ENCODE results near the gene ANGPTL8.

Gene ANGPTL8

DNA sequence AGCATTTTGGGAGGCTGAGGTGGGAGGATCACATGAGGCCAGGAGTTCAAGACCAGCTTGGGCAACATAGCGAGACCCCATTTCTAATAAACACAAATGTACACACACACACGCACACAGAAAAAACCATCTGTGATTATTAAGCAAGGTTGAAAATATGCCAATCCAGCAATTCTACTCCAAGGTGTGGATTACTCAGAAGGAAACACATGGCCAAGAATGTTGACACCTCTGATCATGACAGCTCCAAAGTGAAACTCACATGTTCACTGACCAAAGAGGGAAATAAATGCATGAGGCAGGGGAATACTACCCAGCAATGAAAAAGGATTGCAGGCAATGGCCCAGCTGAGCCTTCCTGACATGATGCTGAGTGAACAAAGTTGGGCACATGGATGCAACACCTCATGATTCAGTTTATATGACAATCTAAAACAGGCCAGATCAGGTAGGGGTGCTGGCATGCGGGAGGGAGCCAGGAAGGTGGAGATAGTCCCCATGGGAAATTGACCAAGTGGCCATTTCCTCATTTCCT is 18.5 kb downstream of the ANGPTL8 start:
- in situ Hi-C loops (cut with MboI; ENCODE audit: low sequenced_read_pairs): no loop called here

DNA sequence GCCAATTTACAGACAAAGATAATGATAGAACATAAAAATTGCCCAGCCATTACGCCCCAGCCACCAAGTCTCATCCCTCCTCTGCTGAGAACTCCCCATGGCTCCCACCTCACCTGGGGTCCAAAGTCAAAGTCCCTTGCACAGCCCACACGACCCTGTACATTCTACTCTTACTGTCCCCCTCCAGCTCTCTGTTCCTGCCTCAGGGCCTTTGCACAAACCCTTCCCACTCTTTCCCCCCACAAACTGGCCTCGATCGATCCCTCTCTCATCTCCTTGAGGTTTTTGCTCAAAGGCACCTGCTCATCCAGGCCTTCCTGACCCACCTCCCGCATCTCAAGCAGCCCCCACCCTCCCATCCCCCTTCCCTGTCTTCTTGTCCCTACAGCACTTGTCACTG is 21.6 kb downstream of the ANGPTL8 start:
- in situ Hi-C loops (cut with MboI; ENCODE audit: low sequenced_read_pairs): no loop called here

DNA sequence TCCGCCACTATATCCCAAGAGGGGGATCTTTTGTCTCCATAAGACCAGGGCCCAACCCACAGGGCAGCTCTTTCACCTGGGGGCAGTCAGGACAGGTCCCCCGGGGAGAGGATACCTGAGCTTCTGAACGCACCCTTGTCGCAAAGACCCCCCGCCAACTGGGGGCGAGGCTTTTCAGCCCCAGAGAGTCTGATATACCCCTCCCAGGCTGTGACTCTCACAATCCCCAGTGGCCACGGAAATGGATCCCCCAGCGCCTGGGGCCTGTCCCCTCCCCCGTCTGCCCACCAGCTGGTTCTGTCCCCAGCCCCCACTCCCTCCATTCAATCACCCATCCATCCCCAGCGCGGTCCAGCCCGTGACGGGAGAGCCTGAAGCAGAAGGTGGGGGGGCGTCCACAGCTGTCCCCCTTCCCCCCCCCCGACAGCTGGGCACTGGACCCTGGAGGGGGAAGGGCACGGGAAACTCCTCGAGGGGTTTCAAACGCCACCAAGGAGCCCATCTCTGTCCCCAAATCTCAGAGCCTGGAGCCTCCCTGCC is 22.1 kb downstream of the ANGPTL8 start:
- in situ Hi-C loops (cut with MboI; ENCODE audit: low sequenced_read_pairs): no loop called here

DNA sequence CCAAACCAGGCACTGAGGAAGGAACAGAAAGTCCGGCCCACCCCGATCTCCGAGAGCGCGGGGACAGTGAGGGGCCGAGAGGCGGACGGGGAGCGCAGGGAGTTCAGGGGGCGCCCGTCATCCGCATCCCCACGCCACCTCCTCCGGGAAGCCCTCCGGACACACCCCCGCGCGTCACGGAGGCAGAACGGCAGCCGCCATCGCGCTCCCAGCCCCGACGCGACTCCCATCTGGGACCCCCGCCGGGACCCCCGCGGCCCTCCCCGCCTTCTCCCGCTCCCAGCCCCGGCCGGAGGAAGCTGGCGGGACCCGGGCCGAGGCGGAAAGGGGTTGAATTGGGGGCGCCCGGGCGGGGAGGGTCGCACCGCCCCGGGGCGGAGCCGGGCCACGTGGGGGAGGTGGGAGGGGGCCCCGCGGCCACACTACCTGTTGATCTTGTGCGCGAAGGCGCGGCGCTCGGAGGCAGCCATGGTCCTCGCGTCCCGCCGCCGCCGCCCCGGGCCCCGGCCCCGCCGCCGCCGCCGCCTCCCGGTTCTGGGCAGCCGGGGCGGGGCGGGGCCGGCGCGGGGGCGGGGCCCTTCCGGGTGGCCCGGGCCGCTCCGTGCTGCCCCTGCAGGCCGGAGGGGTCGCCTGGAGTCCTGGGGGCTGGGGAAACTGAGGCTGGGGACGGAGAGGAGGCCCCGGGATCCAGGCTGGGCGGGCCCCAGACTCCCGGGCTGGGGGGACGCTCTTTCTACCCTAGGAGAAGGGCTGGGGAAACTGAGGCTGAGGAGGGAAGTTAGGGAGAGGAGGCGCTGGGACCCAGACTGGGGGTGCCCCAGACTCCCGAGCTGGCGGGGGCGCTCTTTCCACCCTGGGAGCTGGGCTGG is 22.8 kb downstream of the ANGPTL8 start, which contains the start of gene DOCK6:
Gene DOCK6 (minus strand): TSS at position 554 of the 869 bp plus-strand sequence. CDS start 84 bp downstream, at position 470.
- in situ Hi-C loops (cut with MboI; ENCODE audit: low sequenced_read_pairs): no loop called here

DNA sequence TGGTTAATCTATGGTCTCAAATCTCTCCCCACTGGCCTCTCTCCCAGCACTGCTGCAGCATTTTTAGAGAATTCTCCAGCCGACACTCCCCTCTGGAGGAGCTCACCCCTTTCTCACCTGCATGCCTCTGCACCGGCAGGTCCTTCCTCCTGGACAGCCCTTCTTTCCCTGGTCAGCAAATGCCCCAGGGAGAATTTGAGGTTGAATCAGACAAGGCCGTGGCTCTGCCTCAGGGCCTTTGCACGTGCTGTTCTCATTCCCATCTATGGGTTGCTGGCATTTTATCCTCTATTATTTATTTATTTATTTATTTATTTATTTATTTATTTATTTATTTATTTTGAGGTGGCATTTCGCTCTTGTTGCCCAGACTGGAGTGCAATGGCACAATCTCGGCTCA is 24.3 kb downstream of the ANGPTL8 start:
- in situ Hi-C loops (cut with MboI; ENCODE audit: low sequenced_read_pairs): no loop called here

DNA sequence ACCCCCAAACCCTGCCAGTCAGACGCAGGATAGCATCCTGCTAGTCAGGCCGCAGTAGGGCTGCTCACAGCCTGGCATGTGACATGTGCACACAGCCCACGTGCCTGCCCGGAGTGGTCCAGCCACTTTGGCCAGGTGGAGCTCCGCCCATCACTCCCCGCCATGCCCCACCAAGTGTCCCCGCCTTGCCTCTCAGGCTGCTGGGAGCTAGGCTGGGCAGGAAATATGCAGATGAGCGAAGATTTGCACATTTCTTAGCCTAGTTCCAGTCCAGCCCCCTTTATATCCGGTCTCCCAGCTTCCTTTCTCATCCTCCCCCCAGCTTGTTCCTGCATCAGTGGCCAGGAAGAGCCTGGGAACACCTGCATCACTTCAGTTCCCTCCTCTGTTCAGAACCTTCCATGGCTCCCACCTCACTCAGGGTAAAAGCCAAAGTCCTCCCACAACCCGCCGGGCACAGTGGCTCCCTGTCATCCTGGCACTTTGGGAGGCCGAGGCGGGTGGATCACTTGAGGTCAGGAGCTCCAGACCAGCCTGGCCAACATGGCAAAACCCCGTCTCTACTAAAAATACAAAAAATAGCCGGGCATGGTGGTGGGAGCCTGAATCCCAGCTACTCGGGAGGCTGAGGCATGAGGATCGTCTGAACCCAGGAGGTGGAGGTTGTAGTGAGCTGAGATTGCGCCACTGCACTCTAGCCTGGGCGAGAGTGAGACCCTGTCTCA is 25.2 kb downstream of the ANGPTL8 start:
- in situ Hi-C loops (cut with MboI; ENCODE audit: low sequenced_read_pairs): no loop called here

DNA sequence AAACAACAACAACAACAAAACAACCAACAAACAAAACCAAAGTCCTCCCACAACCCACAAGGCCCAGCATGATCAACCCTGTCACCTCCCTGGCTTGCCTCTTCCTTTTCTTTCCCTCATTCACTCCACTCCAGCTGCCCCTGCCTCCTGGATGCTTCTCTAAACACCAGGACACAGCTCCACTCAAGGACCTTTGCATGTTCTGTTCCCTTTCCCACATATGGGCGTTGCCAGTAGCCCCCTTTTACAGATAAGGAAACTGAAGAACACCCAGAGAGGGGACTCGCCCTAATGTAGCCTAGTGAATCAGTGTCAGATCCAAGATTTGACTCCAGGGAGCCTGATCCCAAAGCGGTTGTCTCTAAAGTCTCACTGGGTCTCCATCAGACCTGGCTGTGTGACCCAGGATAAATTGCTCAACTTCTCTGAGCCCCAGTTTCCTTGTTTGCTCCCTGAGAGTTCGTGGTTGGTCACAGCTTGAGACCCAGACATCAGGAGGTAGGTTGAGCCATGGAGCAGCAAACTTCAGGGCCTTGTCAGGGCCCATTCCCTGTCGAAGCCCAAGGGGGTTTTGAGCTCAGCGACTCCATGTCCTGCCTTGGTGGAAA is 25.9 kb downstream of the ANGPTL8 start:
- in situ Hi-C loops (cut with MboI; ENCODE audit: low sequenced_read_pairs): no loop called here

DNA sequence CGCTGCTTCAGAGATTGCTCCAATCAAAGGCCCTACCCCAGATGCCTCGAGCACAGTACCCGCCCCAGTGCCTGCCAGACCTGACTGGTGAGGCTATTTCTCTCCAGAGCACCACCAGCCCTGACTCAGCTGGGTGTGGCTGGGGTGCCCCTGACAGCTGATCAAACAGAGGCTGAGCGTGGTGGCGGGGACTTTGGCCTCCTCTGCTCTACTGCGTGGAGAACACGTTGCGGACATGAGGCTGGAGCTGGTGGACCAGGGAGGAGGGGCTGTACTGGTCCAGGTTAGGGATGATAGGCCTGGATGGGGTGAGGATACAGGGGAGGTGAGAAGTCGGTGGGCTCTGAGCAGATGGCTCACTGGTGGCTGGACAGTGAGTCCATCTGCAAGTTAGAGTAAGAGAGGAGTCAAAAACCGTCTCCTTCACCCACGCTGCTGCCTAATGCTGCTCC is 26.4 kb downstream of the ANGPTL8 start:
- in situ Hi-C loops (cut with MboI; ENCODE audit: low sequenced_read_pairs): no loop called here

DNA sequence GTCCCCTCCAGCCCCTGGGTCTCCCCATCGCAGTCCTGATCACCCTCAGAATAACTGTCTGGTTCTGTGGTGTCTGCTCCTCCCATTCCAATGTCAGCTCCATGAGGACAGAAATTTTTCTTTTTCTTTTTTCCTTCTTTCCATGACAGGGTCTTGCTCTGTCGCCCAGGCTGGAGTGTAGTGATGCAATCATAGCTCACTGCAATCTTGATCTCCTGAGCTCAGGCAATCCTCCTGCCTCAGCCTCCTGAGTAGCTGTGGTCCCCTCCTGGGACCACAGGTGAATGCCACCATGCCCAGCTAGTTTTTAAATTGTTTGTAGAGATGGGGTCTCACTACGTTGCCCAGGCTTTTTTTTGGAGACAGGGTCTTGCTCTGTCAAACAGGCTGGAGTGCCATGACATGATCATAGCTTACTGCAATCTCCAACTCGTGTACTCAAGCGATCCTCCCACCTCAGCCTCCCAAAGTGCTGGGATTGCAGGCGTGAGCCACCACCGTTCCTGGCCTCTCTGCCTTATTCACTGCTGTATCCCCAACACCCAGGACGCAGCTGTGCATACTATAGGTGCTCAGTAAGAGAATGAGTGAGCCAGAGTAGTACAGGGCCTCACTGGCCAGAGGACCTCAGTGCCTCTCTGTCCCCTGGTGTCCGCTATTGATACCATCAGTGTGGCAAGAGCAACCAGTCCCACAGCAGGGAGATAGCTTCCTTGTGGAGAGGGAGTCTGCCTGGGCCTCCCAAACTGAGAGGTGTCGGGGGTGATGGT is 28.1 kb downstream of the ANGPTL8 start:
- in situ Hi-C loops (cut with MboI; ENCODE audit: low sequenced_read_pairs): no loop called here

DNA sequence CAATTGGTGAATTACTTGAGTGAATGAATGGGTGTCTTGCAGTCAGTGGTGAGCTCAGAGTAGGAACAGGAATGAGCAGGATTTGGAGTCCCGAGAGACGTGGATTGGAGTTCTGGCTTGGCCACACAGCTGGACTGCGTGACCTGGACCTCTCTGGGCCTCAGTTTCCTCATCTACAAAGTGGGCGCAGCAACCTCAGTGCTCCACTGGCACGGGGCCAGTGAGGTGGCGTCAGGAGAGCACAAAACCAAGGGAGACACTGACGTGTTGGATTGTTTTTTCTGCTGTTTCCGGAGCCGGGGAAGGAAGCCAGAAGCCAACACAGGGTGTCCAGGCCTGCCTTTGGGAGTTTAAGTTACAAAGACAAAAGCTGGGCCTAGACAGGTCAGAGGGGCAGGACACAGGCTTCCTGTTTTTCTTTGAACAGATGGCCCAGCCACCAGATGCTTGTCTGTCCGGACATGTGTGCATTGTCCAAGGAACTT is 29.4 kb downstream of the ANGPTL8 start:
- in situ Hi-C loops (cut with MboI; ENCODE audit: low sequenced_read_pairs): no loop called here

DNA sequence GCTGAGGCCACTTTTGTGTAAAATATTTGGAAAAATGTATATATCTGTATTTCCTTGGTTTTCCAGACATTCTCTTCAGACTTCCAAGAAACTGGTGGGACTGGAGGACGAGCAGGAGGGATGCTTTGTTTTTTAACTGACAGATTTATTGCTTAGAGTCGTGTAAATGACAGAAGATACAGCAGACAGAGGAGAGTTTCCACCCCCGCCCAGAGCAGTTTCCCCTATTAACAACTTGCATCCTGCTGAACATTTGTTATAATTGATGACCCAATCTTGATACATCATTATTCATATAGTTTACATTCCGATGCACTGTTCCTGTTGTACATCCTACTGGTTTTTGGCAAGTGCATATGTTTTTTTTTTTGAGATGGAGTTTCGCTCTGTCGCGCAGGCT is 30.0 kb downstream of the ANGPTL8 start:
- in situ Hi-C loops (cut with MboI; ENCODE audit: low sequenced_read_pairs): no loop called here

DNA sequence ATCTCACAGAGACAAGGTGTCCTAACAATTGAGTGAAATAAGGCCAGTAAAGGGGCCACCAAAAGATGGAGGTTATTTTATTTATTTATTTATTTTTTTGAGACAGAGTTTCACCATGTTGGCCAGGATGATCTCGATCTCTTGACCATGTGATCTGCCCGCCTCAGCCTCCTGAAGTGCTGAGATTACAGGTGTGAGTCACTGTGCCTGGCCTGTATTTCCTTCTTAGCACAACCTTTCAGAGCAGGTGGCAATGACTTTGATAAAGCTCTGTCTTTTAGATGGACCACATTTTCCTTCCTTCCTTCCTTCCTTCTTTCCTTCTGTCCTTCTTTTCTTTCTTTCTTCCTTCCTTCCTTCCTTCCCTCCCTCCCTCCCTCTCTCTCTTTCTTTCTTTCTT is 33.9 kb downstream of the ANGPTL8 start:
- in situ Hi-C loops (cut with MboI; ENCODE audit: low sequenced_read_pairs): no loop called here

DNA sequence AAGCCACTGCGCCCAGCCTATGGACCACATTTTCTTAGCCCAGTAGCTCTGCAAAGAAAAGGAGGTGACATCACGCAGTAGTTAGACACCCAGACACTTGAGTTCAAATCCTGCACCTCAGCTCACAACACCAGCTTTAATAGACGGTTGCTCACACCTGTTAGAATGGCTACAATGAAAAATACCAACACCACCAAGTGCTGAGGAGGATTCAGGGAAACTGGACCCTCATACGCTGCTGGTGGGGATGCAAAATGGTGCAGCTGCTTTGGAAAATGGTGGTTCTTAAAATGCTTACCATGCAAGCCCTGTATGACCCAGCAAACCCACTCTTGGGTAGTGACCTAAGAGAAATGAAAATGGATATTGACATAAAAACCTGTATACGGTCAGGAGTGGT is 34.6 kb downstream of the ANGPTL8 start:
- in situ Hi-C loops (cut with MboI; ENCODE audit: low sequenced_read_pairs): no loop called here

DNA sequence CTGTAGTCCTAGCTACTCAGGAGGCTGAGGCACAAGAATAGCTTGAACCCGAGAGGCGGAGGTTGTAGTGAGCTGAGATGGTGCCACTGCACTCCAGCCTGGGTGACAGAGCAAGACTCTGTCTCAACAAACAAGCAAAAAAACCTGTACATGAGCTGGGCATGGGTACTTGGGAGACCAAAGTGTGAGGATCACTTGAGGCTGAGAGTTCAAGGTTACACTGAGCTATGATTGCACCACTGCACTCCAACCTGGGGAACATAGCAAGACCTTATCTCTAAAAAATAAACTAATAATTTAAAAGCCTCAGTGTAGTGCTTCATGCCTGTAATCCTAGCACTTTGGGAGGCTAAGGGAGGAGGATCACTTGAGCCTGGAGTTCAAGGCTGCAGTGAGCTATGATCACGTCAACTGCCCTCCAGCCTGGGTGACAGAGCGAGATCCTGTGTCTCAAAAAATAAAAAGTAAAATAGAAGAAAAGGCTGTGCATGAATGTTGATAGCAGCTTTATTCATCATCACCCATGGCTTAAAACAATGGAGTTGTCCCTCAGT is 35.2 kb downstream of the ANGPTL8 start:
- in situ Hi-C loops (cut with MboI; ENCODE audit: low sequenced_read_pairs): no loop called here

DNA sequence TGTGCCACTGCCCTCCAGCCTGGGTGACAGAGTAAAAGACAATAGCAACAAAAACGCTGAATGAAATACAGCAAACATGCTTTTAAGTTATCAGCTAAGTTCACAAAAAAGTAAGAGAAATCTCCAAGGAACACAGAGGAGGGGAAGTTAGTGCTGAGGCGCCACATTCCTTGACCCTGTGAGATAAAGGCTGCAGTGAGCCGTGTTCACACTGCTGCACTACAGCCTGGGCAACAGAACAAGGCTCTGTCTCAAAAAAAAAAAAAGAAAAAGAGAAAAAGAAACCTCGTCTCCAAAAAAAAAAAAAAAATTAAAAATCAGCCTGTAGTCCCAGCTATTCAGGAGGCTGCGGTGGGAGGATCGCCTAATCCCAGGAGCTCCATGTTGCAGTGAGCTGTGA is 39.3 kb downstream of the ANGPTL8 start:
- in situ Hi-C loops (cut with MboI; ENCODE audit: low sequenced_read_pairs): no loop called here

DNA sequence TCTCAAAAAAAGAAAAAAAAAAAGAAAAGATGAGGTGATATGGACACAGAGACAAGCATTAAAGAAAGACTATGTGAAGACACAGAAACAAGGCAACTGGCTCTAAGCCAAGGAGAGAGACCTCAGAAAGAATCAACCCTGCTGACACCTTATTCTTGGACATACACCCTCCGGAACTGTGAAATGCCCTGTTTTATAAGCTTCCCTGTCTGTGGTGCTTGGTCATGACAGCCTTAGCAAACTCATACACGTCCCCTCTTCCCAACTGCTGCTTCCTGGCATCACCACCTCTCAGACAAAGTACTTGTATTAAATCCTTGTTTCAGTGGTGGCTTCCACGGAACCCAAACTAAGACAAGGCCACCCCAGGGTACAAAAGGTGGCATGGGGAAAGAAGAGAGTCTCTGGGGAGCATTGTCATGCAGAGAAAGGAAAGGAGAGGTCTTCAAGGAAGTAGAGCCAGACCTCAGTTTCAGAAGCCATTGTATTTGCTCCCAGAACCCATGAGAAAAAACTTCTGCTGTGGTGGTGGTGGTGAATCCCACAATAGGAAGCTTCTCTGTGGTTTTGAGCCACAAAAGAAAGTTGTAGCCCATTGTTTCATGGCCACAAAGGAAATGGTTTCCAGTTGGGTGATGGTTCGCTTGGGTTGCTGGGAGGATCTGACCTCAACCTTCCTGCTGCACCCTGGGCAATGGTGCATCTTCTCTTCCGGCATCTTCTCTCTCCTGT is 40.3 kb downstream of the ANGPTL8 start:
- in situ Hi-C loops (cut with MboI; ENCODE audit: low sequenced_read_pairs): no loop called here

DNA sequence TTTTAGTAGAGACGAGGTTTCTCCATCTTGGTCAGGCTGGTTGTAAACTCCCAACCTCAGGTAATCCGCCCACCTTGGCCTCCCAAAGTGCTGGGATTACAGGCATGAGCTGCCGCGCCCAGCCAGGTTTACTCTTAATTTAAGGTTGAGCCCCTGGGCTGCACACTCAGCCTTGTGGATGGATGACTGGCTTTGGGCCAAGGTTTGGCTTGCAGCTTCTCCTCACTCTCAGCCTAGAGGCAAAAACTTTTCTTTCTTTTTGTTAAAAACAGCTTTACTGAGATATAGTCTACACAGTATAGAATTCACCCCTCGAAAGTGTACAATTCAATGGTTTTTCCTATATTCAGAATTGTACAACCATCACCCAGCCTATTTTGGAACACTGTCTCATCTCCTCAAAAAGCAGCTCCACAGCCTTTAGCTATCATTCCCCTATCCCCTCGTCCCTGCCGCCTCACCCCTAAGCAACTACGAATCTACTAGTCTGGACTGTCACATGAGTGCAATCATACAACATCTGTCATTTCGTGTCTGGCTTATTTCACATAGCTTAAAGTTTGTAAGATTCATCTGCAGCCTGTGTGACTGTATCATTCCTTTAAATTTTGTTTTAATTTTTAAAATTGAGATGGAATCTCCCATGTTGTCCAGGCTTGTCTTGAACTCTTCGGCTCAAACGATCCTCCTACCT is 42.1 kb downstream of the ANGPTL8 start:
- in situ Hi-C loops (cut with MboI; ENCODE audit: low sequenced_read_pairs): no loop called here

DNA sequence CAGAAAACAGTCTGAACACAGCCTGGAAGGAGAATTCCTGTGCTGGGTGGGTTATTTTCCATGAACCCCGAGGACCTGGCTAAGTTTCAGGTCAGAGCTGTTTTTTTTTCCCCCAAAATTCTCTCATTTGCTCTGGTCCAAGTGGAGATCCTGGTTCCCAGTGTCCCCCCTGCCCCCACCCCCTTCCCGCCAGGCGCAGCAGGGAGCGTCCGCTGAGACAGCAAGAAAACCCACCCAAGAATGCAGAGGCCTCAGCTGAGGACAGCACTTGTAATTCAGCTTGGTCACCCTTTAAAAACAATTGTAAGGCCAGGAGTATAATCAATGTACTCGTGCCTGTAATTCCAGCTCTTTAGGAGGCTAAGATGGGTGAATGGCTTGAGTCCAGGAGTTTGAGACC is 45.1 kb downstream of the ANGPTL8 start:
- in situ Hi-C loops (cut with MboI; ENCODE audit: low sequenced_read_pairs): no loop called here

Data from HL-60/S4 (cell line).